Nephron (organoid): ENCODE data around the gene ARHGEF2.
A peak's percentile ranks its signal among the peaks of the same experiment; 100 is the strongest.

ENCODE experiments used
- H3K27ac Mint-ChIP-seq, 3 experiments: 2 replicates each; pipeline ENCODE4 v1.8.0; 2020; ENCODE audit warnings: mixed read lengths in 3 of 3, mild to moderate bottlenecking in 2 of 3, moderate library complexity in 1 of 3
- H3K27me3 Mint-ChIP-seq: 2 replicates; pipeline ENCODE4 v1.8.0; 2021; ENCODE audit warnings: low read depth, mild to moderate bottlenecking, moderate library complexity, mixed read lengths
- H3K36me3 Mint-ChIP-seq: 2 replicates; pipeline ENCODE4 v1.8.0; 2020; ENCODE audit warnings: low read depth, mixed read lengths
- H3K4me1 Mint-ChIP-seq: 2 replicates; pipeline ENCODE4 v1.8.0; 2020; ENCODE audit warnings: mixed read lengths
- H3K4me3 Mint-ChIP-seq, 3 experiments: 2 replicates each; pipeline ENCODE4 v1.8.0; 2020; ENCODE audit warnings: mild to moderate bottlenecking in 3 of 3, mixed read lengths in 3 of 3, moderate library complexity in 2 of 3
- H3K9me3 Mint-ChIP-seq: 2 replicates; pipeline ENCODE4 v1.8.0; 2020; ENCODE audit warnings: mixed read lengths
- TF ChIP-seq, protein P1 (sequence below), 3 experiments: fragments of 200-600 bp; sonication (generic); IDR thresholded peaks; one replicate each; pipeline ENCODE4 v1.5.0; 2021; ENCODE audit warnings: antibody characterized with exemption in 3 of 3; ENCODE audit not compliant: unreplicated experiment in 3 of 3

Gene ARHGEF2

GRCh38 chr1:155918660-155919059 lies 59.7 kb downstream of the ARHGEF2 start:
- Mint-ChIP-seq H3K4me1 (no peaks in the 10 kb centered on the region), H3K9me3 (no peaks in the 10 kb centered on the region), H3K4me3 (no peak overlapping the region), H3K27ac (no peak overlapping the region), H3K27me3 (no peaks in the 10 kb centered on the region), H3K36me3 (peaks cover 79% of the 10 kb centered on the region)
- TF ChIP-seq, protein P1, sequence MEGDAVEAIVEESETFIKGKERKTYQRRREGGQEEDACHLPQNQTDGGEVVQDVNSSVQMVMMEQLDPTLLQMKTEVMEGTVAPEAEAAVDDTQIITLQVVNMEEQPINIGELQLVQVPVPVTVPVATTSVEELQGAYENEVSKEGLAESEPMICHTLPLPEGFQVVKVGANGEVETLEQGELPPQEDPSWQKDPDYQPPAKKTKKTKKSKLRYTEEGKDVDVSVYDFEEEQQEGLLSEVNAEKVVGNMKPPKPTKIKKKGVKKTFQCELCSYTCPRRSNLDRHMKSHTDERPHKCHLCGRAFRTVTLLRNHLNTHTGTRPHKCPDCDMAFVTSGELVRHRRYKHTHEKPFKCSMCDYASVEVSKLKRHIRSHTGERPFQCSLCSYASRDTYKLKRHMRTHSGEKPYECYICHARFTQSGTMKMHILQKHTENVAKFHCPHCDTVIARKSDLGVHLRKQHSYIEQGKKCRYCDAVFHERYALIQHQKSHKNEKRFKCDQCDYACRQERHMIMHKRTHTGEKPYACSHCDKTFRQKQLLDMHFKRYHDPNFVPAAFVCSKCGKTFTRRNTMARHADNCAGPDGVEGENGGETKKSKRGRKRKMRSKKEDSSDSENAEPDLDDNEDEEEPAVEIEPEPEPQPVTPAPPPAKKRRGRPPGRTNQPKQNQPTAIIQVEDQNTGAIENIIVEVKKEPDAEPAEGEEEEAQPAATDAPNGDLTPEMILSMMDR (IDR thresholded peaks at IDR 0.05; ENCODE audit: unreplicated experiment in 3 of 3), result no peak

DNA sequence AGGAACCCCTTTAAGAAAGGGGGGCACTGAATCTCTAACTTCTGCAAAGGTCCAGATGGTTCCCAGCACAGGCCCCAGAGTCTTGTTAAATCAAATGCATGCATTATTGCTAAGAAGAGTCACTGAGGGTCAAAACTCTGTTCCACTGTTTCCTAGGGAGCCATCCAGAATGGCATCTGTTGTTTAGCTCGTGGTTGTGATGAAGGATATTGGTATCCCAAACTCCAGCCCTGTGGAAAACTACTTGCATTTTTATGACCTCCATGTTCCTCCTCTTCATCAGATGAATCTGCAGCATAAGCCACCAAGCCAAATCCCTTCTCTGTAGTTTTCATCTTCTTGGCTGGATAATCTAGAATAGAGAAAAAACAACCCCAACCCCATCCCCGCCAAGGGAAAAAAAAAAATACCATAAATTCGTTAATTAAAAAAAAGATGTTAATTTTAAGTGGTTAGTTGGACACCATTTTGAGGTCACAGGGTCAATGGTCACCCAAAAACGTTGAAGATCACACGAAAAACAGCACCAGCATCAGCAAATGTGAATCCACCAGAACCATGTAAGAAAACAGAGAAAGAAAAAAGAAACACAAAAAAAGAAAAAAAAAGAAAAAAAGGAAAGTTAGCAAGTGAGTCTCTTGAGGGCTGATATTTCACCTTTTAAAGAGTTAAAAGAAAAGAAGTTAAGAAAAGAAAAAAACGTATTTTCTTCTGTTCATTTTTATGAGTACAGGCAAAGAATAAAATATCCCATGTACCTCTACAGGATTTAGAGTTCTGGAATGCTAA lies 64.2 kb downstream of the ARHGEF2 start:
- no peak overlapping the region for H3K27ac Mint-ChIP-seq
- TF ChIP-seq, protein P1 (IDR thresholded peaks at IDR 0.05; ENCODE audit: unreplicated experiment in 3 of 3), result no peak
- H3K4me1 Mint-ChIP-seq, result peaks cover 17% of the 10 kb centered on the region
- H3K36me3 Mint-ChIP-seq, result peaks cover 72% of the 10 kb centered on the region
- no peaks in the 10 kb centered on the region for H3K27me3 Mint-ChIP-seq
- H3K4me3 Mint-ChIP-seq, result no peak overlapping the region
- no peaks in the 10 kb centered on the region for H3K9me3 Mint-ChIP-seq

- Mint-ChIP-seq H3K9me3 (no peaks in the 10 kb centered on the region), H3K36me3 (peaks cover 69% of the 10 kb centered on the region), H3K4me1 (peaks cover 17% of the 10 kb centered on the region), H3K27ac (peak overlapping the region; percentile 91 to 96 (median 95)), H3K4me3 (peak overlapping the region; percentile 95 to 99 (median 98)), H3K27me3 (no peaks in the 10 kb centered on the region)
- TF ChIP-seq, protein P1 (IDR thresholded peaks at IDR 0.05; ENCODE audit: unreplicated experiment in 3 of 3), result no peak
Observed at GRCh38 chr1:155912056-155912536, 66.3 kb downstream of the ARHGEF2 start.

- Mint-ChIP-seq H3K9me3 (no peaks in the 10 kb centered on the region), H3K36me3 (peaks cover 62% of the 10 kb centered on the region), H3K4me3 (peak within 1 kb of the TSS; percentile 95 to 99 (median 98)), H3K27me3 (no peaks in the 10 kb centered on the region), H3K27ac (peak within 1 kb of the TSS; percentile 91 to 96 (median 95)), H3K4me1 (peaks cover 17% of the 10 kb centered on the region)
- TF ChIP-seq, protein P1 (IDR thresholded peaks at IDR 0.05; ENCODE audit: unreplicated experiment in 3 of 3), result peak in 1 of 3 experiments; percentile 4
Observed at GRCh38 chr1:155911156-155912055, 66.9 kb downstream of the ARHGEF2 start, which contains the start of gene RIT1. Gene RIT1, minus strand, starts transcription at chr1:155911349. Its CDS starts 588 bp downstream, at chr1:155910761.

- Mint-ChIP-seq H3K27ac (peak overlapping the region; percentile 91 to 96 (median 95)), H3K9me3 (no peaks in the 10 kb centered on the region), H3K27me3 (no peaks in the 10 kb centered on the region), H3K4me3 (peak overlapping the region; percentile 95 to 99 (median 98)), H3K36me3 (peaks cover 58% of the 10 kb centered on the region), H3K4me1 (peaks cover 17% of the 10 kb centered on the region)
- TF ChIP-seq, protein P1 (IDR thresholded peaks at IDR 0.05; ENCODE audit: unreplicated experiment in 3 of 3), result no peak
Observed at GRCh38 chr1:155910621-155911121, 67.7 kb downstream of the ARHGEF2 start.
